ENCODE measurements around the gene CCDC117. TPM values are rescaled to one million over a fixed set of nuclear protein-coding genes. Genes with fewer than 3 reads are reported as not detected.

Gene CCDC117
- total RNA-seq, 3 donors from 2014 or later = 14.4 to 26.6 (median 17.1) TPM

DNA sequence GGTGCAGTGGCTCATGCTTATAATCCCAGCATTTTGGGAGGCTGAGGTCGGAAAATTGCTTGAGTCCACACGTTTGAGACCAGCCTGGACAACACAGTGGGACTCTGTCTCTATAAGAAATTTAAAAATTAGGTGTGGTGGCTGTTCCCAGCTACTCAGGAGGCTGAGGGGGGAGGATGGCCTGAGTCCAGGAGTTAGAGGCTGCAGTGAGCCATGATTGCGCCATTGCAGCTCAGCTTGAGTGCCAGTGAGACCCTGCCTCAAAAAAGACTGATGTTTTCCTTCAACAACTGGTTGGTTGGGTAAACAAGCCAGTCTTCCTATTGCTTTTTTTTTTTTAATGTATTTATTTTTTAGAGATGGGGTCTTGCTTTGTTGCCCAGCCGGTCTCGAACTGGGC, 18.6 kb downstream of the CCDC117 start:
- no peak overlapping the region for H3K4me3 ChIP-seq
- peaks cover 10% of the 10 kb centered on the region for H3K4me1 ChIP-seq (ENCODE audit: low read depth)
- intact Hi-C loops (cut with DNase I, micrococcal nuclease) = no loop called here
- DNase-seq = no peak
- TF ChIP-seq, protein P1, sequence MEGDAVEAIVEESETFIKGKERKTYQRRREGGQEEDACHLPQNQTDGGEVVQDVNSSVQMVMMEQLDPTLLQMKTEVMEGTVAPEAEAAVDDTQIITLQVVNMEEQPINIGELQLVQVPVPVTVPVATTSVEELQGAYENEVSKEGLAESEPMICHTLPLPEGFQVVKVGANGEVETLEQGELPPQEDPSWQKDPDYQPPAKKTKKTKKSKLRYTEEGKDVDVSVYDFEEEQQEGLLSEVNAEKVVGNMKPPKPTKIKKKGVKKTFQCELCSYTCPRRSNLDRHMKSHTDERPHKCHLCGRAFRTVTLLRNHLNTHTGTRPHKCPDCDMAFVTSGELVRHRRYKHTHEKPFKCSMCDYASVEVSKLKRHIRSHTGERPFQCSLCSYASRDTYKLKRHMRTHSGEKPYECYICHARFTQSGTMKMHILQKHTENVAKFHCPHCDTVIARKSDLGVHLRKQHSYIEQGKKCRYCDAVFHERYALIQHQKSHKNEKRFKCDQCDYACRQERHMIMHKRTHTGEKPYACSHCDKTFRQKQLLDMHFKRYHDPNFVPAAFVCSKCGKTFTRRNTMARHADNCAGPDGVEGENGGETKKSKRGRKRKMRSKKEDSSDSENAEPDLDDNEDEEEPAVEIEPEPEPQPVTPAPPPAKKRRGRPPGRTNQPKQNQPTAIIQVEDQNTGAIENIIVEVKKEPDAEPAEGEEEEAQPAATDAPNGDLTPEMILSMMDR (IDR thresholded peaks at IDR 0.05) = no peak
- ATAC-seq = no peak
- H3K9me3 ChIP-seq = no peaks in the 10 kb centered on the region
- H3K36me3 ChIP-seq (ENCODE audit: low read depth) = peaks cover 3% of the 10 kb centered on the region

- H3K36me3 ChIP-seq (ENCODE audit: low read depth) = peaks cover 7% of the 10 kb centered on the region
- H3K9me3 ChIP-seq = no peaks in the 10 kb centered on the region
- no peak overlapping the region for H3K4me3 ChIP-seq
- intact Hi-C loops (cut with DNase I, micrococcal nuclease) = no loop called here
- TF ChIP-seq, protein P1 (IDR thresholded peaks at IDR 0.05) = no peak
- peaks cover 13% of the 10 kb centered on the region for H3K4me1 ChIP-seq (ENCODE audit: low read depth)
- DNase-seq (no peak), ATAC-seq (peak; percentile 62)
Measured at GRCh38 chr22:28791841-28792490, 19.5 kb downstream of the CCDC117 start.

- ATAC-seq = peak; percentile 42
- intact Hi-C loops (cut with DNase I, micrococcal nuclease) = no loop called here
- TF ChIP-seq, protein P1 (IDR thresholded peaks at IDR 0.05) = no peak
- Histone ChIP-seq H3K4me1 (ENCODE audit: low read depth) (peaks cover 20% of the 10 kb centered on the region), H3K4me3 (no peak overlapping the region), H3K9me3 (no peaks in the 10 kb centered on the region), H3K36me3 (ENCODE audit: low read depth) (peaks cover 7% of the 10 kb centered on the region)
- no peak for DNase-seq
Measured at GRCh38 chr22:28792491-28793383, 20.2 kb downstream of the CCDC117 start.

DNA sequence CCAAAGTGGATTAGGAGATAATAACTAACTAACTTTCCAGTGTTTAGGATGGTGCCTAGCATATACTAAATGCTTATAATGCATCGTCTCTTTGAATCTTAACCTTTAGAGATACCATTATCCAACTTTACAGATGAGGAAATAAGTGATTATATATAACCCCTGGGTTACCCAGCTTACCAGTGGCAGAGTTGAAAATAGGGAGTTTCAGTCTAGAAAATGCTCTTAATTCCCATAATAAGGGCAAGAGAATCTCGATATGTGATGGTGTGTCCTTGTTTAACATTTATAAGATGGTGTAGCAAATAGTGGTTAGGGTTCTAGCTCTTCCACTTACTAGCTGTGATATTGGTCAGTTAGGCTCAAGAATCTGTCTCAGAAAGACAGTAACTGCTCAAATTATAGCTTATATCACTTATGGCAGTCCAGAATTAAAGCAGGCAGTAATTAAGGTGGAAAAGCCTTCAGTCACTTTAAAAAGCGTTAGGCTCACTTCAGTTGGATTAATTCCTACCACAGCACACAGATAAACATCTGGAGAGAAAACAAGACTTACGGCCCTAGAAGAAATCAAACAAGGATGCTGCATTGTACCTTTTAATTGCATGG, 21.6 kb downstream of the CCDC117 start:
- H3K4me1 ChIP-seq (ENCODE audit: low read depth) = peaks cover 33% of the 10 kb centered on the region
- H3K36me3 ChIP-seq (ENCODE audit: low read depth) = peaks cover 7% of the 10 kb centered on the region
- H3K4me3 ChIP-seq = no peak overlapping the region

DNA sequence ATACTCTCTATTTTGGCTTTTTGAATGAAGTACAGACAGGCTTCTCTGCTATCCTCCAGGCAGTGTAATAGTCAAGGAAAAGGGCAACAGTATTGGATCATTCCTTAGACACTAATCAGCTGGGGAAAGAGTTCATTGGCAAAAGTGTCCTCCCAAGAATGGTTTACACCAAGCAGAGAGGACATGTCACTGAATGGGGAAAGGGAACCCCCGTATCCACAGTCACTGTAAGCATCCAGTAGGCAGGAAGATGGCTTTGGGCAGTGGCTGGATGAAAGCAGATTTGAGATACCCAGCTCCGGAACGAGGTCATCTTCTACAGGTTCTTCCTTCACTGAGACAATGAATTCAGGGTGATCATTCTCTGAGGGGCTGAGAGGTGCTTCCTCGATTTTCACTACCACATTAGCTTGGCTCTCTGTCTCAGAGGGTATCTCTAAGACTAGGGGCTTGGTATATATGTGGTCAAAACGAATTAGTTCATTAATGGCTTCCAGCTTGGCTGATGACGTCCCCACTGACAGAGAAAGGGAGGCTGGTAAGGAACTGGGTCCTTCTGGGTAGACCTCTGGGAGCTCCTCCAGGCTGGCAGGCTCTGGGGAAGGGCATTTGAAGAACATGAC, 22.7 kb downstream of the CCDC117 start:
- ATAC-seq (no peak), DNase-seq (no peak)
- TF ChIP-seq, protein P1 (IDR thresholded peaks at IDR 0.05) = no peak
- Histone ChIP-seq H3K36me3 (ENCODE audit: low read depth) (peaks cover 7% of the 10 kb centered on the region), H3K4me3 (no peak overlapping the region), H3K9me3 (no peaks in the 10 kb centered on the region), H3K4me1 (ENCODE audit: low read depth) (peaks cover 33% of the 10 kb centered on the region)
- intact Hi-C loops (cut with DNase I, micrococcal nuclease) = no loop called here

More for the DNA sequence above, 21.6 kb downstream of the CCDC117 start:
- no peaks in the 10 kb centered on the region for H3K9me3 ChIP-seq
- TF ChIP-seq, protein P1 (IDR thresholded peaks at IDR 0.05) = no peak
- intact Hi-C loops (cut with DNase I, micrococcal nuclease) = no loop called here
- DNase-seq (no peak), ATAC-seq (no peak)
